Sigmoid colon (tissue), 7 donors: ENCODE data around the gene DCAF4. TPM values are rescaled to one million over a fixed set of nuclear protein-coding genes. Genes with fewer than 3 reads are reported as not detected.

ENCODE experiments used
- DNase-seq: peaks from one replicate; pipeline ENCODE4 v3.0.0-alpha.2; 2019
- H3K27ac ChIP-seq, 4 donors: fragments of 200-600 bp; sonication (generic); one replicate each; pipeline ENCODE4 v1.5.1; 2016 to 2019; ENCODE audit warnings: mild to moderate bottlenecking in 1 of 4
- H3K27me3 ChIP-seq, 3 donors: fragments of 200-600 bp; sonication (generic); one replicate each; pipeline ENCODE4 v1.5.1; 2019; ENCODE audit warnings: mild to moderate bottlenecking in 1 of 3
- H3K36me3 ChIP-seq, 4 donors: fragments of 200-600 bp; sonication (generic); one replicate each; pipeline ENCODE4 v1.5.1; 2016 to 2019
- H3K4me1 ChIP-seq, 4 donors: fragments of 200-600 bp; sonication (generic); one replicate each; pipeline ENCODE4 v1.5.1; 2017 to 2019
- H3K4me3 ChIP-seq, 4 donors: fragments of 200-600 bp; sonication (generic); one replicate each; pipeline ENCODE4 v1.5.1; 2017 to 2019; ENCODE audit warnings: mild to moderate bottlenecking in 2 of 4, moderate library complexity in 1 of 4
- H3K9me3 ChIP-seq, 4 donors: fragments of 200-600 bp in 3 of 4; sonication (generic) in 3 of 4; one replicate each; pipeline versions ENCODE4 v1.5.1 to v1.6.1; 2013 to 2019
- EP300 ChIP-seq, 4 donors: sonication (generic); formaldehyde crosslinking; IDR thresholded peaks; one replicate each; pipeline ENCODE4 v1.6.1; 2017; ENCODE audit warnings: antibody characterized with exemption in 4 of 4
- POLR2A ChIP-seq, 2 donors: fragments of 450-650 bp; IDR thresholded peaks; one replicate each; pipeline ENCODE4 v1.6.1; 2016; ENCODE audit warnings: antibody characterized with exemption in 2 of 2, mild to moderate bottlenecking in 2 of 2, moderate library complexity in 2 of 2
- POLR2AphosphoS5 ChIP-seq, 4 donors: sonication (generic); formaldehyde crosslinking; IDR thresholded peaks; one replicate each; pipeline ENCODE4 v1.6.1; 2017; ENCODE audit warnings: antibody characterized with exemption in 4 of 4
- WGBS, 2 donors: extraction: QIAGEN DNeasy Blood & Tissue Kit; methylation state at CpG; one replicate each; pipeline ENCODE4 v1.1.7; 2013; 5-methylcytosine and 5-hydroxymethylcytosine counted together
- intact Hi-C: fragments of 100-400 bp; cut with DNase I; formaldehyde crosslinking; loops from one replicate; pipeline ENCODE4 v1.15.1; 2023
- polyA plus RNA-seq, 3 donors: library from polyadenylated mRNA; stranded (reverse); fragments of 200-250 nt; gene quantifications; one replicate each; pipeline ENCODE4 v1.2.3, GENCODE V29; 2013
- total RNA-seq, 4 donors: library from RNA; depleted of rRNA; stranded (reverse); fragments of >200 nt; gene quantifications; one replicate each; pipeline ENCODE4 v1.1.0, GENCODE V29; 2016
- TF ChIP-seq, protein P1 (sequence below), 4 experiments: fragments of 450-650 bp in 3 of 4; fragments of 200-600 bp in 1 of 4; IDR thresholded peaks; one replicate each; pipeline ENCODE4 v1.5.1; 2016 to 2019; ENCODE audit warnings: antibody characterized with exemption in 4 of 4, mild to moderate bottlenecking in 3 of 4, moderate library complexity in 2 of 4
- donor health status: healthy with polysubstance abuse.
- donor health status: Bipolar disorder and iron deficiency.
- donor health status: healthy.

DCAF4 gene, protein sequence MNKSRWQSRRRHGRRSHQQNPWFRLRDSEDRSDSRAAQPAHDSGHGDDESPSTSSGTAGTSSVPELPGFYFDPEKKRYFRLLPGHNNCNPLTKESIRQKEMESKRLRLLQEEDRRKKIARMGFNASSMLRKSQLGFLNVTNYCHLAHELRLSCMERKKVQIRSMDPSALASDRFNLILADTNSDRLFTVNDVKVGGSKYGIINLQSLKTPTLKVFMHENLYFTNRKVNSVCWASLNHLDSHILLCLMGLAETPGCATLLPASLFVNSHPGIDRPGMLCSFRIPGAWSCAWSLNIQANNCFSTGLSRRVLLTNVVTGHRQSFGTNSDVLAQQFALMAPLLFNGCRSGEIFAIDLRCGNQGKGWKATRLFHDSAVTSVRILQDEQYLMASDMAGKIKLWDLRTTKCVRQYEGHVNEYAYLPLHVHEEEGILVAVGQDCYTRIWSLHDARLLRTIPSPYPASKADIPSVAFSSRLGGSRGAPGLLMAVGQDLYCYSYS
- total RNA-seq, result 10 to 100 TPM; 12.6 to 20.9 (median 16.6) TPM
- 10 to 100 TPM in 1 of 3 donors, 1 to 10 TPM in 2; 5.8 to 14.3 (median 8.4) TPM for polyA plus RNA-seq

DNA sequence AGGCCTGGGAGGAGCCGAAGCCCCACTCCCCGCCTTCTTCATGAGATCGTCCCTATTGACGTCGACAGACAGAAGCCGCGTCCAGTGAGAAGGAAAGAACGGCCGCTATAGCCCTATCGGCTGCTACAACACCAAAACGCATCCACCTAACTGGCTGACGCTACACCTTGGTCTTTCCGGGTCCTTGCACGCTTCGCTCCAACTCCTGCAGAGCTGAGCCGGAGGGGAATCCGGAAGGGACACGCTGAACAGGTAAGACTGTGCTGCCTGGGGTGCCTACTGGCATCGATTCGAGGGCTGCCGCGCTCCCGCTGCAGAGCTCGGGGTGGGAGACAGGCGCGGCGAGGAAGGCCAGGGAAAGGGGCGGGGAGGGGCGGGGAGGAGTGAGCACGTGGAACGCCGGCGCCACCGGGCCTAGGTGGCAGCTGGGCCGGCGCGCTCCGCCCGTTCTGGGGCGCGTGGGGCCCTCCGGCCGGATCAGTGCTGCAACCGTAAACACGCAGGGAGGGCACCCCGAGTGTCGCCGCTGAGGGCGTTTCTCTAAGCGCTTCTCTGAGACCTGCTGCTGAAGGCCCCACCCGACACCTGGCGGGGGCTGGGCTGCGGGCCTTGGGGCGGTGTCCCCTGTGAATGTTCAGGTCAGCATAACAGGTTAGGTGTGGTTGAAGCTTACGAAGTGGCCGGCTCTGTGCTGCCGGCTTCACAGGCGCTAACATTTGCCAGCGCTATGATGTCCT lies at the start of gene DCAF4:
Gene DCAF4 (plus strand): TSS at position 173 of the 737 bp plus-strand sequence. CDS start 11,515 bp downstream, outside the sequence.
- H3K36me3 ChIP-seq, result no peaks in the 10 kb centered on the region

DNA sequence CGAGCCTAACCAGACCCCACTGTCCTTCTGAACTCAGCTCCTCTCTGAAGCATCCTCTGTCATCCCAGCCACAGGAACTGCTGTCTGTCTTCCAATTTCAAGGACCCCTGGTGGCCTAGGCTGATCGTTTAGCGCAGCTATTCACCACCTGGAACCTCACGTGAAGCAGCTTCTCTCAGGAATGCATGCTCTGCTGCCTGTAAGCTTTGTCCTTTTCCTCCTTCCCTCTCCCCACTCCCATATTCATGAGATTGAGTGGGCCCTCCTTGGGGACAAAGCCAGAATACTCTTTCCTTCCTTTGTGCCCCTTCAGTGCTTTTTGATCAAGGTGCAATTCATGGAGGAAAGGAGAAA lies 49.6 kb upstream of the DCAF4 start:
- no peak overlapping the region for H3K27ac ChIP-seq
- H3K9me3 ChIP-seq, result no peaks in the 10 kb centered on the region
- no peaks in the 10 kb centered on the region for H3K4me1 ChIP-seq
- H3K27me3 ChIP-seq, result no peaks in the 10 kb centered on the region
- intact Hi-C loops, result no loop called here
- no peaks in the 10 kb centered on the region for H3K36me3 ChIP-seq
- DNase-seq, result no peak
- TF ChIP-seq POLR2A (IDR thresholded peaks at IDR 0.05), result no peak
- TF ChIP-seq EP300 (IDR thresholded peaks at IDR 0.05), result no peak
- no peak for TF ChIP-seq POLR2AphosphoS5 (IDR thresholded peaks at IDR 0.05)
- TF ChIP-seq, protein P1, sequence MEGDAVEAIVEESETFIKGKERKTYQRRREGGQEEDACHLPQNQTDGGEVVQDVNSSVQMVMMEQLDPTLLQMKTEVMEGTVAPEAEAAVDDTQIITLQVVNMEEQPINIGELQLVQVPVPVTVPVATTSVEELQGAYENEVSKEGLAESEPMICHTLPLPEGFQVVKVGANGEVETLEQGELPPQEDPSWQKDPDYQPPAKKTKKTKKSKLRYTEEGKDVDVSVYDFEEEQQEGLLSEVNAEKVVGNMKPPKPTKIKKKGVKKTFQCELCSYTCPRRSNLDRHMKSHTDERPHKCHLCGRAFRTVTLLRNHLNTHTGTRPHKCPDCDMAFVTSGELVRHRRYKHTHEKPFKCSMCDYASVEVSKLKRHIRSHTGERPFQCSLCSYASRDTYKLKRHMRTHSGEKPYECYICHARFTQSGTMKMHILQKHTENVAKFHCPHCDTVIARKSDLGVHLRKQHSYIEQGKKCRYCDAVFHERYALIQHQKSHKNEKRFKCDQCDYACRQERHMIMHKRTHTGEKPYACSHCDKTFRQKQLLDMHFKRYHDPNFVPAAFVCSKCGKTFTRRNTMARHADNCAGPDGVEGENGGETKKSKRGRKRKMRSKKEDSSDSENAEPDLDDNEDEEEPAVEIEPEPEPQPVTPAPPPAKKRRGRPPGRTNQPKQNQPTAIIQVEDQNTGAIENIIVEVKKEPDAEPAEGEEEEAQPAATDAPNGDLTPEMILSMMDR (IDR thresholded peaks at IDR 0.05), result no peak
- 74 to 77% methylated on average over 4 of the region's 4 CpGs for WGBS, 2 donors
- no peak overlapping the region for H3K4me3 ChIP-seq

More for the DNA sequence above, at the start of gene DCAF4:
- no peaks in the 10 kb centered on the region for H3K9me3 ChIP-seq
- peaks cover 0 to 16% (median 6%) of the 10 kb centered on the region in 4 donors for H3K4me1 ChIP-seq
- intact Hi-C loops, result loop anchor here (2.0 kb wide), 1 partner anchor 32 kb away; the partner anchor contains the start of gene DPF3
- H3K27me3 ChIP-seq, result no peaks in the 10 kb centered on the region
- WGBS, 2 donors, result 1% methylated on average over 59 of the region's 59 CpGs
- TF ChIP-seq POLR2AphosphoS5 (IDR thresholded peaks at IDR 0.05) (peak in 2 of 4 donors; percentile 39 to 58), EP300 (IDR thresholded peaks at IDR 0.05) (no peak)
- DNase-seq, result peak; percentile 98
- H3K4me3 ChIP-seq, result peak within 1 kb of the TSS; percentile 71 to 87 (median 80)
- H3K27ac ChIP-seq, result peak within 1 kb of the TSS; percentile 59 to 81 (median 79)

DNA sequence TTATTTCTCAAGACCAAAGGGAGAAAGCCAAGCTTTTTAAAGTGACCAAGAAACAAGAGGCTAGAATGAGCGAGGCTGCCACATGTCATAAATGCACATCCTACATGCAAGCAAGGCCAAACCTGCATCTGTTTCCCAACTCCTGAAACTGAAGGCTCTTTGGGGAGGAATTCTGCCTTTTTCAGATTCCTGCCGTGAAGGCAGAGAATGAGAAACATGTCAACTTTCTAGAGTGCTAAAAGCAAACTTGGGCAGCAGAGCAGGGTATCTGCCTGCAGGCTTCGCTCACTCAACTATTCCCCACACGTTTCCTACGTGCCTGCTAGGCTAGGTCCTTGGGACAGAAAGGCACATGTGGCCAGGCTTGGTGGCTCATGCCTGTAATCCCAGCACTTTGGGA lies 47.5 kb upstream of the DCAF4 start:
- H3K9me3 ChIP-seq, result no peaks in the 10 kb centered on the region
- intact Hi-C loops, result no loop called here
- no peak for DNase-seq
- H3K27ac ChIP-seq, result no peak overlapping the region
- WGBS, 2 donors, result 93 to 96% methylated on average over 5 of the region's 5 CpGs
- H3K4me1 ChIP-seq, result no peaks in the 10 kb centered on the region
- TF ChIP-seq POLR2A (IDR thresholded peaks at IDR 0.05), result no peak
- no peak for TF ChIP-seq EP300 (IDR thresholded peaks at IDR 0.05)
- H3K36me3 ChIP-seq, result no peaks in the 10 kb centered on the region
- no peak overlapping the region for H3K4me3 ChIP-seq
- H3K27me3 ChIP-seq, result no peaks in the 10 kb centered on the region

DNA sequence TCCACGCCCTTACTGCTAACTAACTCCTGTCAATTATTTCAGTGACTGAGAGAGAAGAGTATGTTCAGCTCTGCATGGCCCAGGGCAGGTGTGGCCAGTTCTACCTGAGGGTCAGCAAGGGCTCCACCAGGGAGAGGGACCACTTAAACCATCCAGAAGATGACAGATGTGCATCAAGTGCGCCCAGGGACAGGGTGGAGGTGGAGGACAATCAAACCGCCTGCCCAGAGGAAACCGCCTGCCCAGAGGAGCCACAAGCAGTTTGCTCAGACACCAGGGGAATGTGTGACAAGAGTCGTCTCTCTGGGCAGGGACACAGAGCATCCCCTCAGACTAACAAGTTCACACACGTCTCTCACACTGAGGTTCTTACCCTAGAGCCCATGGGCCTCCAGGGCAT lies 46.8 kb upstream of the DCAF4 start:
- no peak for TF ChIP-seq POLR2A (IDR thresholded peaks at IDR 0.05)
- TF ChIP-seq POLR2AphosphoS5 (IDR thresholded peaks at IDR 0.05), result no peak
- TF ChIP-seq, protein P1 (IDR thresholded peaks at IDR 0.05), result no peak
- TF ChIP-seq EP300 (IDR thresholded peaks at IDR 0.05), result no peak
- Histone ChIP-seq H3K27me3 (no peaks in the 10 kb centered on the region), H3K27ac (no peak overlapping the region), H3K4me3 (no peak overlapping the region), H3K4me1 (no peaks in the 10 kb centered on the region), H3K36me3 (no peaks in the 10 kb centered on the region), H3K9me3 (no peaks in the 10 kb centered on the region)
- intact Hi-C loops, result no loop called here
- WGBS, 2 donors, result 94 to 95% methylated on average over 6 of the region's 6 CpGs
- no peak for DNase-seq

DNA sequence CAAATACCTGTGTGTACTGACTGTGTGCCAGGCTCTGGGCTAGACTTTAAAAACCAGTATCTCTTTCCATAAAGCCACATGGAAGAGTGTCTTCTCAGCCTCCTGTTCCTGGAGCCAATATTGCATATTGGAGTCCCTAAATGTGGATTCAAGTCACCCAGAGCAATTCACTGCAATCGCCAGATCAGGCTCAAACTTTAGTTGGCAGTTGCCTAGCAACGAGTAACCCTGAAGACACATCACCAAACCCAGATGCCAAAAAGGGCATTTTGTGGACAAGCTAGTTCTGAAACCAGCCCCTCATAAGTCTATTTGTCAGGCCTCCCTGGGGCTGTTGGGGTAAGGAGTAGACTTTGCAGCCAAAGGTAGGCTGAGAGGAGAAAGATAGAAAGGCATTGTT lies 46.1 kb upstream of the DCAF4 start:
- Histone ChIP-seq H3K4me3 (no peak overlapping the region), H3K27ac (no peak overlapping the region), H3K27me3 (no peaks in the 10 kb centered on the region), H3K36me3 (no peaks in the 10 kb centered on the region), H3K4me1 (no peaks in the 10 kb centered on the region), H3K9me3 (no peaks in the 10 kb centered on the region)
- 91 to 94% methylated on average over 2 of the region's 2 CpGs for WGBS, 2 donors
- intact Hi-C loops, result no loop called here
- DNase-seq, result no peak
- no peak for TF ChIP-seq POLR2AphosphoS5 (IDR thresholded peaks at IDR 0.05)
- TF ChIP-seq, protein P1 (IDR thresholded peaks at IDR 0.05), result no peak
- TF ChIP-seq POLR2A (IDR thresholded peaks at IDR 0.05), result no peak
- TF ChIP-seq EP300 (IDR thresholded peaks at IDR 0.05), result no peak
